Activated naive CD8-positive, alpha-beta T cell treated with anti-CD3 and anti-CD28 coated beads for 36 hours (primary cell): ENCODE results near the gene ACLY. TPM values are rescaled to one million over a fixed set of nuclear protein-coding genes. Genes with fewer than 3 reads are reported as not detected.
A peak's percentile ranks its signal among the peaks of the same experiment; 100 is the strongest.

Experiments
- DNase-seq: peaks from one replicate; pipeline ENCODE4 v3.0.0; 2021
- H3K27ac Mint-ChIP-seq: one replicate; pipeline ENCODE4 v1.8.0; 2022; ENCODE audit warnings: mild to moderate bottlenecking, moderate library complexity, mixed read lengths
- H3K27me3 Mint-ChIP-seq: one replicate; pipeline ENCODE4 v1.8.0; 2022; ENCODE audit warnings: mild to moderate bottlenecking, mixed read lengths
- H3K36me3 Mint-ChIP-seq: one replicate; pipeline ENCODE4 v1.8.0; 2021; ENCODE audit warnings: mild to moderate bottlenecking, mixed read lengths
- H3K4me1 Mint-ChIP-seq: one replicate; pipeline ENCODE4 v1.8.0; 2021; ENCODE audit warnings: mixed read lengths
- H3K4me3 Mint-ChIP-seq: one replicate; pipeline ENCODE4 v1.8.0; 2022; ENCODE audit warnings: mild to moderate bottlenecking, moderate library complexity, mixed read lengths
- H3K9me3 Mint-ChIP-seq: one replicate; pipeline ENCODE4 v1.8.0; 2022; ENCODE audit warnings: mixed read lengths
- total RNA-seq, 2 experiments: library from RNA; stranded (reverse); gene quantifications; one replicate each; pipeline ENCODE4 v1.2.3, GENCODE V29; 2021

ACLY gene
- total RNA-seq: 100 to 1,000 TPM; 197 to 202 TPM

GRCh38 chr17:41918314-41919164, at the start of gene ACLY:
Gene ACLY, minus strand, starts transcription at chr17:41918951. Its CDS starts 5,078 bp downstream, at chr17:41913873.
- DNase-seq: peak; percentile 100
- Mint-ChIP-seq H3K4me3 (peak within 1 kb of the TSS; percentile 94), H3K9me3 (no peaks in the 10 kb centered on the region), H3K4me1 (peaks cover 24% of the 10 kb centered on the region), H3K36me3 (peaks cover 15% of the 10 kb centered on the region), H3K27ac (peak within 1 kb of the TSS; percentile 93), H3K27me3 (no peaks in the 10 kb centered on the region)

DNA sequence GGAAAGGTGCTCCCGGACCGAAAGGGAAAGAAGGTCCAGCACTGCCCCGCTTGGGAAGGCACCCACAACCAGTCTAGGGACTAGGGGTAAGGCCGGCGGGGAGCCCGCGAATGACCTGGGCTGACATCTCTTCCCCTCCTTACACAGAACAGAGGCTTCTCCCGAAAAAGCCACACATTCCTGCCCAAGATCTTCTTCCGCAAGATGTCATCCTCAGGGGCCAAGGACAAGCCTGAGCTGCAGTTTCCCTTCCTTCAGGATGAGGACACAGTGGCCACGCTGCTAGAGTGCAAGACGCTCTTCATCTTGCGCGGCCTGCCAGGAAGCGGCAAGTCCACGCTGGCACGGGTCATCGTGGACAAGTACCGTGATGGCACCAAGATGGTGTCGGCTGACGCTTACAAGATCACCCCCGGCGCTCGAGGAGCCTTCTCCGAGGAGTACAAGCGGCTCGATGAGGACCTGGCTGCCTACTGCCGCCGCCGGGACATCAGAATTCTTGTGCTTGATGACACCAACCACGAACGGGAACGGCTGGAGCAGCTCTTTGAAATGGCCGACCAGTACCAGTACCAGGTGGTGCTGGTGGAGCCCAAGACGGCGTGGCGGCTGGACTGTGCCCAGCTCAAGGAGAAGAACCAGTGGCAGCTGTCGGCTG, 49.3 kb upstream of the ACLY start:
- H3K4me3 Mint-ChIP-seq: peak overlapping the region; percentile 82
- peak overlapping the region; percentile 84 for H3K27ac Mint-ChIP-seq
- peaks cover 17% of the 10 kb centered on the region for H3K36me3 Mint-ChIP-seq
- no peak for DNase-seq
- H3K4me1 Mint-ChIP-seq: peaks cover 36% of the 10 kb centered on the region
- no peaks in the 10 kb centered on the region for H3K27me3 Mint-ChIP-seq
- H3K9me3 Mint-ChIP-seq: no peaks in the 10 kb centered on the region

DNA sequence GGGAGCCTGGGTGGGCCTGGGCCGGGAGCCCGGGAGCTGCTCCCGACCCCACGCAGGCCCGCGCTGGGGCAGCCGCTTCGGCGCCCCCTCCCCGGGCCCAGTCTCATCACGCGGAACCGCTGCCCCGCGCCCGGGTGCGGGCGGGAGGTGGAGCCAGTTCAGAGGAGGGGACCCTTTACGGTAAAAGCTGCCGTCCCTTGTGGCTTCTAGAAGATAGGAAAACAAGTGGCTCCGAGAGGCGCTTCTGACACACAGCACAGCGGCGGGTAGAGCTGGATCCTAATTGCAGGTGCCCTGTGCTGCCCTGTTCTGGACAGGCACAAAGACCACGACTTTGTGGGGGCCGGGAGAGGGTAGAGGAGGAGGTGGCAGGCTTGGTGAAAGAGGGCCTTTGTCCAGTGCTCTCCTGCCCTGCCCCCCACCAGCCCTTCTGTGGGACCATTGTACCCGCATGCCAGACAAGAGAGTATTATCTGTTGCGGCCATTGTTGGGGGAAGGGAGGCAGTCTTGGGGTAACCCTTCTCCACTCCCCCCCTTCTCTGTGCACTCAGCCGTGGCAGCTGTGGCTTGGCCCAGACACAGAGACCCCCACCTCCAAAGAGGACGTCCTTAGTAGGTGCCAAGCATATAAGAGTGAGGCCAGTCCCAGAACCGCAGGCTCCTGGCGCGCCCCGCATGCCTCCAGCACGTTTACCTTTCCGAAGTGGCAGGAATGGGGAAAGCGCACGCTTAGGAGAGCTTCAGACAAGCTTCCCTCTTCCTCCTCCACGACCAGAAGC, 48.6 kb upstream of the ACLY start:
- Mint-ChIP-seq H3K36me3 (peaks cover 14% of the 10 kb centered on the region), H3K9me3 (no peaks in the 10 kb centered on the region), H3K27me3 (no peaks in the 10 kb centered on the region), H3K4me3 (peak overlapping the region; percentile 82), H3K4me1 (peaks cover 33% of the 10 kb centered on the region), H3K27ac (peak overlapping the region; percentile 88)
- peak; percentile 51 for DNase-seq

DNA sequence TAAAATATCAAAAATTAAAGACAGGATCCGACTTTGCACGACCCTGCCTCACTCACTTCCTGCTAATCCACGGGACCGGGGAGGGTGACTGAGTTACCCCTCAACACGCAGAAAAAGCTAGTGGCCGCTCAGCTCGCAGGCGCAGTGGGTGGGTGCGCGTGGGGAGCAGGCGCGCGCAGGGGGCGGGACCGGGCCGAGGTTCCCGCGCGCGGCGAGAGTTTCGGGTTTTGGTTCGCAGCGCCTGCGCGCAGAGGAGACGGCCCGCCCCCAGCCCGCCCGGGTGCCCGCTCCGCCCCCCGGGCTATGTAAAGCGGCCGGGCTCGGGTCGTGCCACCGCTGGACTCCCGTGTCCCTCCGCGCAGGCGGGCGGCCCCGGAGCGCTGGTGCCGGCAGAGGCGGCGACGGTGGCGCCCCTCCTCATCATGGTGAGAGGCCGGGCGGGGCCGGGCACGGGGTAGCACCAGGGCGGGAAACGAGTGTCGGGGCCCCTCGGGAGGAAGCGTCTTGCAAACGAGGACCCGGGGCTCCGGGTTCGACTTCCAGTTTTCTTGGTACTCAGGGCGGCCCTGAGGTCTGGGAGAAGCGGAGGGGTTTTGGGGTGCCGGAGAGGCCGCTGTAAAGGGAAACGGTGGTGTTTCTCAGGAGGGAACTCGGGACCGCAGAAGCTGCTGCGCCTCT, 47.9 kb upstream of the ACLY start, which contains the start of gene CNP:
Gene CNP, plus strand, starts transcription at position 333 of the 678 bp plus-strand sequence. Its CDS starts 90 bp downstream, at position 423.
- Mint-ChIP-seq H3K36me3 (peaks cover 12% of the 10 kb centered on the region), H3K27me3 (no peaks in the 10 kb centered on the region), H3K4me3 (peak within 1 kb of the TSS; percentile 82), H3K27ac (peak within 1 kb of the TSS; percentile 88), H3K4me1 (peaks cover 33% of the 10 kb centered on the region), H3K9me3 (no peaks in the 10 kb centered on the region)
- DNase-seq: peak; percentile 94

GRCh38 chr17:41965694-41966462, 47.1 kb upstream of the ACLY start:
- peak; percentile 75 for DNase-seq
- H3K4me3 Mint-ChIP-seq: peak overlapping the region; percentile 82
- H3K9me3 Mint-ChIP-seq: no peaks in the 10 kb centered on the region
- H3K4me1 Mint-ChIP-seq: peaks cover 30% of the 10 kb centered on the region
- H3K27me3 Mint-ChIP-seq: no peaks in the 10 kb centered on the region
- peaks cover 8% of the 10 kb centered on the region for H3K36me3 Mint-ChIP-seq
- peak overlapping the region; percentile 77 for H3K27ac Mint-ChIP-seq

DNA sequence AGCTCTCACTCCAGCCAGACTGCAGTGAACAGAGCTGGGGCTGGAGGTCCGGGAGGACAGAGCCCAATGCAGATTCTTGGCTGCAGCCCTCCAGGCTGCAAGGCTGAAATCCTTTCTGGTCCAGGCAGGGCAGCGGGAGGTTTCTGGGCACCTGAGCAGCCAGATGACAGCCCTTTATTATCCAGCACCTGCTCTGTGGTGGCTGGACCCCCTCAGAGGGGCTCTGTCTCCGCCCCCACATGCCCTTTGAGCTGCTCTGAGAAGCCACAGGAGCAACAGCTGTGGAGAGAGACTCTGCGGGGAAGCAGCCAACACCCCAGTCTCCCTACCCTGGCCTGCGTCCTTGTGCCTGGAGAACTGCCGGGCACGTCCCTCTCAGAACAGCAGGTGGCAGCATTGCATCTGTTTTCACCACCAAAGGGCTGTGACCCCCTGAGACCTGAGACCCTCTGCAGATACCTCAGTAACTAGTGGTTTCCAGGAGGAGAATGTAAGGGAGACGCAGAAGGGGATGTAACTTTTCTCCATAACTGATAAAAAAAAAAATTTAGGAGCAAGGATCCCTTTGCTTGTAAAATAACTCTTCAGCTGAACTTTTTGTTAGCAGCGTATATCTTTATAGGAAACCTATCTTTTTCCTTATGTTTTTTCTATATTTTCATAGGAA, 44.1 kb upstream of the ACLY start:
- H3K4me1 Mint-ChIP-seq: peaks cover 16% of the 10 kb centered on the region
- peak; percentile 68 for DNase-seq
- H3K36me3 Mint-ChIP-seq: peaks cover 1% of the 10 kb centered on the region
- no peaks in the 10 kb centered on the region for H3K27me3 Mint-ChIP-seq
- H3K27ac Mint-ChIP-seq: no peak overlapping the region
- no peak overlapping the region for H3K4me3 Mint-ChIP-seq
- no peaks in the 10 kb centered on the region for H3K9me3 Mint-ChIP-seq

- no peak overlapping the region for H3K27ac Mint-ChIP-seq
- DNase-seq: no peak
- H3K36me3 Mint-ChIP-seq: no peaks in the 10 kb centered on the region
- H3K9me3 Mint-ChIP-seq: no peaks in the 10 kb centered on the region
- H3K4me1 Mint-ChIP-seq: peaks cover 10% of the 10 kb centered on the region
- H3K4me3 Mint-ChIP-seq: no peak overlapping the region
- H3K27me3 Mint-ChIP-seq: no peaks in the 10 kb centered on the region
These were observed 43.4 kb upstream of the ACLY start for GRCh38 chr17:41962111-41962510.

DNA sequence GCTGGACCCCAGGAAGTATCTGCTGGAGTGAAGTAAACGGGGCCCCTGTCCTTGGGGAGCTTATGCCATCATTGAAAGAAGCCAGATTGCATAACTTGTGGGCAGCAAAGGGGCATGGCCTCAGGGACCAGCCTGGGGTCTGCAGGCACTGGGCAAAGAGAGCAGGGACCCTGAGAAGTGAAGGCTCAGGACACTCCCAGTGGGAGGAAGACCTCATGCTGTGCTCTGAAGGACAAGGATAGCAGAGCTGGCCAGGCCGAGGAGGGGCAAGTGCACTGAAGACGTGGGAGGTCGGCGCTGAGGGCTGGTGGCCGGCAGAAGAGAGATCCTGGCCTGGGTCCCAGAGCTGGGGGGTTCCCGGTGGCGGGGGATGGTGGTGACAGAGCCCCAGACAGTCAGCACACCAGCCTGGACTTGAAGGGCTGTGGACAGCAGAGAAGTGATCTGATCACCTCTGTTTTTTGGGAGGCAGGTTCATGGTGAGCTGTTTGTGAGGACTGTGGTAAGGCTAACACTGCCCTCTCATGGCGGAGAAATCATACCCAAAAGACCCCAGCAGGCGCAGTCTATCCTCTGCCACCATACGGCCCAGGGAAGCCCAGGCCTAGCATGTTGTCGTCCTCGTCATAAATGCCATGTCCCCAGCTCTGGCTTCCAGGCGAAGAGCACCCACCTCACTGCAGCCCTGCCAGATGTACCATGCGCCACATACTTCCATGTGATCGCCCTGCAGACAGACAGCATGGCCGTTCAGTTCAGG, 40.8 kb upstream of the ACLY start:
- DNase-seq: no peak
- H3K27ac Mint-ChIP-seq: no peak overlapping the region
- no peaks in the 10 kb centered on the region for H3K27me3 Mint-ChIP-seq
- no peaks in the 10 kb centered on the region for H3K4me1 Mint-ChIP-seq
- H3K9me3 Mint-ChIP-seq: no peaks in the 10 kb centered on the region
- H3K4me3 Mint-ChIP-seq: no peak overlapping the region
- H3K36me3 Mint-ChIP-seq: no peaks in the 10 kb centered on the region

DNA sequence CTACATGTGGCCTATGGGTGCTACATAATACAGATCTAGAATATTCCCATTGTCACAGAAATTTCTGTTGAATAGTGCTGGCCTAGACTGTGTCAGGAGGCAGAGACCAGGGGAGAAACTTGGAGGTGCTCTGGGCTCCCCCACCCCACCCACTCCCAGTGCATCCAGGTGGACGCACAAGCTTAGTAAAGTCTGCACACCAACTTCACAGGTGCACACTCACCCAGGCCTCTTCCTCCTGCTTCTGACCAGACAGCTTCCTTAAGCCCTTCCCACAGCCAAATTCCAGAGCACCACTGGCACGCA, 40.2 kb upstream of the ACLY start:
- DNase-seq: no peak
- Mint-ChIP-seq H3K4me3 (no peak overlapping the region), H3K4me1 (no peaks in the 10 kb centered on the region), H3K9me3 (no peaks in the 10 kb centered on the region), H3K27ac (no peak overlapping the region), H3K36me3 (no peaks in the 10 kb centered on the region), H3K27me3 (no peaks in the 10 kb centered on the region)

DNA sequence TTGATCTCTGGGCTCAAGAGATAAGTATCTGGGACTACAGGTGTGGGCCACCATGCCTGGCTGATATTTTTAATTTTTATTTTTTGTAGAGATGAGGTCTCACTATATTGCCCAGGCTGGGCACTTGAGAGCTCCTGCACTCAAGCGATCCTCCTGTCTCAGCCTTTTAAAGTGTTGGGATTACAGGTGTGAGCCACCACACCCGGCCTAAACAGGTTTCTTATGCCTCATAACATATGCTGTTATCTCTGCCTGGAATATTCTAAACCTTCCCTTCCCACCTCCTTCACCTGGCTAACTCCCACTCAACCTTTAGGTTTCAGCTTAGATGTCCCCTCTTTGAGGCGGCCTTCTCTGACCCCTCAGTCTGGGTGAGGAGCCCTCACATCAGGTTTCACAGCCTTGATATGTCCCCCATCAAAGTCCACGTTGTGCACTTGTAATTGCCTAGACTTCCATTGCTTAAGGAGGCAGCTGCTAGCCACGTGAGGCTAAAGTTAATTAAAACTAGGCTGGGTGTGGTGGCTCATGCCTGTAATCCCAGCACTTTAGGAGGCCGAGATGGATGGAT, 39.2 kb upstream of the ACLY start:
- Mint-ChIP-seq H3K9me3 (no peaks in the 10 kb centered on the region), H3K4me1 (no peaks in the 10 kb centered on the region), H3K36me3 (no peaks in the 10 kb centered on the region), H3K27ac (no peak overlapping the region), H3K4me3 (no peak overlapping the region), H3K27me3 (no peaks in the 10 kb centered on the region)
- no peak for DNase-seq

- Mint-ChIP-seq H3K27me3 (no peaks in the 10 kb centered on the region), H3K27ac (no peak overlapping the region), H3K4me1 (no peaks in the 10 kb centered on the region), H3K36me3 (no peaks in the 10 kb centered on the region), H3K4me3 (no peak overlapping the region), H3K9me3 (no peaks in the 10 kb centered on the region)
- DNase-seq: no peak
These were observed 38.5 kb upstream of the ACLY start for GRCh38 chr17:41957031-41957868.

GRCh38 chr17:41956522-41956921, 37.8 kb upstream of the ACLY start:
- H3K36me3 Mint-ChIP-seq: no peaks in the 10 kb centered on the region
- no peak overlapping the region for H3K27ac Mint-ChIP-seq
- no peaks in the 10 kb centered on the region for H3K4me1 Mint-ChIP-seq
- H3K9me3 Mint-ChIP-seq: no peaks in the 10 kb centered on the region
- H3K27me3 Mint-ChIP-seq: no peaks in the 10 kb centered on the region
- DNase-seq: no peak
- H3K4me3 Mint-ChIP-seq: no peak overlapping the region
